Measurements from ENCODE around the gene SNAP23.

The SNAP23 gene

DNA sequence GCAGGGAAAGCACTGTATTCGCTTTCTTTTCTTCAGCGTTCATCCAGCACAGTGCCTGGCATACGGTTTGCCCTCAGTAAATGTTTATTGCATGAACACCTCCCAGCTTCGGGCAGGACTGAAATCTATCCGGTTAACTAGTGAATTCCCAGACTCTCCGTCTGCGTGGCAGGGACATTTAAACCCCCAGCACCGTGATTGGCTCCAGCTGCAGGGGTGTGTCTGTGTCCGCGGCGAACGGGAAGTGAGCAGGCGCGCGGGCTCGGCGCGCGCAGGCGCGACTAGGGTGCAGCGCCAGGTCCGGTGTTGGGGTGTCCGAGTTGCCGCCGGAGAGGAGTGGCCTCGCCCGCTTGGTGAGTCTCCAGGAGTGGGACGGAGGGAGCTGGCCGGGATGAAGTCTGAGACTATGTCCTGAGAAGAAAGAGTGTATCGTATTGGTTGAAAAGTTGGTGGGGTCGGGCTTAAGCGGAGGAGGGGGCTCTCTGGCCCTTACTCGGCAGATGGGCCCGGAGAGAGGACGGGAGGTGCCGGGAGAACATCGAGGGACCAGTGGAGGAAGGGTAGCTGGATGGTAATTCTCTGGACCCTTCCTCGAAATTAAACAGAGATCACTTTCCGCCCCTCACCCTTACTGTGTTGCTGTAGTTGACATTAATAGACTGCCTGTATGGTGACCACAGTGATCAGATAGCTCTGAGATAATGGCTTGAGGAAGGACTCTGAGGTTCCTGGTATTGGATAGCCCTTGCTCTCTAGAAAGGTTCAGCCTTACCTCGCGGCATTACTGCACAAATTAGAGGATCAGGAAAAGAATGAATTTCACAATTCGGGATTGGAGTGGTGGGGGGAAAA, at the start of gene SNAP23:
Gene SNAP23, plus strand, starts transcription at position 274 of the 852 bp plus-strand sequence. CDS start 16,213 bp downstream, outside the sequence.
- FAIRE-seq, result no peak

GRCh38 chr15:42447599-42447998, 47.8 kb upstream of the SNAP23 start:
- no peak for FAIRE-seq

DNA sequence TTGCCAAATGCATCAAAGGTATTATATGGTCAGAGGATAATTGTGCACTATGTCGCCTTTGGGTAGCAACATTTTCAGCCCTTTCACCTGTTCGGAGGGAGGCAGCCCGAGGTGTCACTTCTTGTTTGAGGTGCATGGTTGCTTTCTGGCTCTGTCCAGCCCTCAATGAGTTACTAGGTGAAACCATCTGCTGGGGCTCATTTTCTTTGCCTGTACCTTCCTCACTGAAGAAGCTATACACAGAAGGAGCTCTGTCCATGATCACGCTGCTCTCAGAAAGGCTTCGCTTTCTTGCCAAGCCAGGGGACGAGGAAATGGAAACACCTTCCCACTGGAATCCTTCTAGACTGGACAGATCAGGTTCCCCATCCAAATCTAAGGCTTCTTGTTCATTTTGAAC, 47.2 kb upstream of the SNAP23 start:
- FAIRE-seq, result no peak

- FAIRE-seq, result no peak
These were observed 45.5 kb upstream of the SNAP23 start for GRCh38 chr15:42449770-42450424.

- FAIRE-seq, result no peak
These were observed 45.0 kb upstream of the SNAP23 start for GRCh38 chr15:42450425-42450790.

DNA sequence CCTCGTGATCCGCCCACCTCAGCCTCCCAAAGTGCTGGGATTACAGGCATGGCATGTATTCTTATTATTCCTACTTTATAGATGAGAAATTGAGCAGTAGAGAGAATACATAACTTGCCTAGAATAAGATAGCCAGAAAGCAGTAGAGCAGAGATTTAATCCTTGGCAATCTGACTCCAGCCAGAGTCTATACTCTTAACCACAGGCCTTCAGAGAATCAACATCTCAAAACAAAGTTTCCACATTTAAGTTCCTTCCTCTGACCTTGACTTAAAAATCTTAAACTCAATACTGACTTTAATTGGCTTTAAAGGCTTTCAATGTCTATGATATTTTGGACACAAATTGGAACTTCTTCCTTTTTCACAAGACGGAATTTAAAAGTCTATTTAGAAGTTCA, 41.6 kb upstream of the SNAP23 start:
- FAIRE-seq, result no peak

DNA sequence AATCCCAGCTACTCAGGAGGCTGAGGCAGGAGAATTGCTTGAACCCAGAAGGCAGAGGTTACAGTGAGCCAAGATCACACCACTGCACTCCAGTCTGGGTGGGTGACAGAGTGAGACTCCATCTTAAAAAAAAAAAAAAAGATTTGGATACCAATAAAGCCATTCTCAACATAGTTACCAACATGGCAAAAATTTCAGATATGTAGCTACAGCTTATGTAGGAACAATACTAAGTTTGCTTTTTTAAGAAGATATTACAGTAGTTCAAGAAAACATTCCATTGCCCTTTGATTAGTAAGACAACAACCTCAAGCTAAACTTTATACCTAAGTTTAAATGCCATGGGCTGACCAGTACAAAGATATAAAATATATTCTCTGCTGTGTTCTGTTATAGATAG, 38.9 kb upstream of the SNAP23 start:
- FAIRE-seq, result no peak

DNA sequence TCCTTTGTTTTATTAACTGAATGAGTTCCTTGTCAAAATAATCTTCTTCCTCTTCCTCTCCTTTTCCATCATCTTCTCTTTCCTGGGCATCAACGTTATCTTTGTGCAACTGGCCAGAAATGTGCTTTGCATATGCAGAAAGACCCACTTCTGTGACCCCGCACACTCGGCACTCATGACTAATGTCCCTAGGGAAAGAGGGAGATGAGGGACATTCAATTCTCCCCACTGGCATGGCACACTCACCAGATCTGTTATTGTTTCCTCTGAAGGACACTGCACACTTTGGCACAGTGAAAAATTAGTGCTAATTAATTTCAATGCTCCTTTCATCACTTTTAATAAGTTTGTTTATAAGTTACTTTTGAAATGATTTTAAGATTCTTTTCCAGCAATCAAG, 38.5 kb upstream of the SNAP23 start:
- no peak for FAIRE-seq

GRCh38 chr15:42457445-42458442, 37.7 kb upstream of the SNAP23 start:
- FAIRE-seq, result no peak

DNA sequence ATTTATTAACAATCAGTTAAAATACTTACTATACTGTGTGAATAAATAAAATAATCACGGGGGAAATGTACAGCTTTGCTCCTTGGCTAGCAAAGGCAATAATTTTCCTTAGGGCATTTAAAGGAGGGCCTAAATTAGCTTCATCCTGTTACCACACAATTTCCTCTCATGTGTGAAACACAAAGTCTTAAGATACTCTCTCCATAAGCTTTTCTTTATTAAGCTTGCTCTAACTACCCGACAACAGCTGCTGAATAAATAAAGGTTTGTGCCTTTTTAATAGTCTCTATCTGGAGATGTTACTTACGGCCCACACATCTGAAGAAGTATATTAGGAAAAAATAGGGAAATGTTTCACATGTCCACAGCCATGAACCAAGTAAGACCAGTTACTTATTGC, 34.2 kb upstream of the SNAP23 start:
- FAIRE-seq, result no peak

DNA sequence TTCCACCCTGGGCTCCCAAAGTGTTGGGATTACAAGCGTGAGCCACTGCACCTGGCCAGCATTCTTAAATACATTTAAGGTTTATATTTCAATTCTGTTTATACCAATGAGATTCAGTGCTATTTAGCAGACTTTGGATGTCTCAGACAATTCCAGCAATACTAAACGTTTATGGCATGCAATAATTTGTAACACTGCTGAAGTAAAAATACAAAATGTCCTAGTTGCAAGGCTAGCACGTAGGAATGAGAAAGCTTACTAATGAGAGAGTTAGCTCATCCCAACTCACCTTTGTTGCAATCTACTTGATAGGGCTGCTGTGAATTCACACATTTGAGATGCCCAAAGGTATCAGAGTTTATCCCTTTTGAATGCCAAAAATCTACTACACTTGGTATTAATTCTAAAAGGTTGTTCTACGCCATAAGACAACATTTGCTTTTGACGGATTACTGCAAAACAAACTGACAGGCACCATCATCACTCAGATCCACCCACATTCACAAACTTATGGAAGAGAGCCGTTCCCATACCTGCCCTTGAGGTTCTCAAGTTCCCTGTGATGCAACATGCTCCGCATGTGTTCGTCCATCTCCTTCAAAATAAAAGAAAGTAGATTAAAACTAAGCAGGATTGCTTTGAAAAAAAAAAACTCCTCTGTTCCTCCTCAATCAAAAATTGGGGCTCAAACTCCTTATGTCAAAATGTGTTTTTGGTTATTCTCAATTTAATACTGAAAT, 29.7 kb upstream of the SNAP23 start:
- no peak for FAIRE-seq

DNA sequence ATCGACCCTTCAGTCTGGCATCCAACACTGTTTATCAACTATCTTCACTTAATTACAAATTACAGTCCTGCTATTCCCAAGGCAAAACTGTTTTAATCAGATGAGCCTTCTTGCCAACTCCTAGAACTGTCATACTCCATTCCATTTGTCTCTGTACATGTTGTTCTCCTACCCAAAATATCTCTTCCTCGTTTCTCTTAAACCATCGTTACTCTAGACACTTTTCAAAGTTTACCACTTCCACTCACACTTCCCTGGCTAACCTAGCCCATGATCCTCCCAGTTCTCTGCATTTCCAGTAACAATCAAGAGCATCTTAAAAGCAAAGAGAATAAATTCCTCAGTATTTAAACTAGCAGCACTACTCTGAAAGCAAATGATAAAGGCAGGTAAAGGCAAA, 24.4 kb upstream of the SNAP23 start:
- no peak for FAIRE-seq

DNA sequence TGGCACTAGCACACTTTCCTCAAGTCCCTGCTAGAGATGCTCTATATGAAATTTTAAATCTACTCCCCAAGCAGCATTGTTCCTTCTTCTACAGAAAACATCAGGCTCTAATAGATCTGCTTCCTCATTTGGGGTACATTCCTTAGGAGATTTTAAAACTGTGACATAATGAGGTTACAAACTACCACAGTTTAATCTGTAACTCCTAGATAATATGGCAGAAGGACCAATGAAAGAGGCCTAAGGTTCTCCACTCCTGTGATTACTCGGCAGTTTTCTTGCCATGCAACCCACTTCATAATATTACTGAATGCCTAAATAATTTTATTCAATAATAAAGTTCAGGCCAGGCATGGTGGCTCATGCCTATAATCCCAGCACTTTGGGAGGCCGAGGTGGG, 20.6 kb upstream of the SNAP23 start:
- FAIRE-seq, result no peak

DNA sequence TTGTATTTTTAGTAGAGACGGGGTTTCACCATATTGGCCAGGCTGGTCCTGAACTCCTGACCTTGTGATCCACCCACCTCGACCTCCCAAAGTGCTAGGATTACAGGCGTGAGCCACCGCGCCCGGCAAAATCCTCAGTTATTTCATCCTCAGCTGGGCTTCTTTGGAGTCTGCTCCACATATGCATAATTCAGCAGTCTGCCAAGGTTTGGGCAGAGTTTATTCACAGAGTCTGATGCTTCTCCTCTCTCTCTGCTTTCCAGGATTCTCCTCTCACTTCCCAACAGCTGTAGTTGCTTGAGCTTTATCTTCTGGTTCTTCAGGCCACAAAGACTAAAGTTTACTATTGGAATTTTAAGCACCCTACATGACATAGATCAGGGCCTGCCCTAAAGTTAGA, 12.7 kb upstream of the SNAP23 start:
- FAIRE-seq, result no peak

DNA sequence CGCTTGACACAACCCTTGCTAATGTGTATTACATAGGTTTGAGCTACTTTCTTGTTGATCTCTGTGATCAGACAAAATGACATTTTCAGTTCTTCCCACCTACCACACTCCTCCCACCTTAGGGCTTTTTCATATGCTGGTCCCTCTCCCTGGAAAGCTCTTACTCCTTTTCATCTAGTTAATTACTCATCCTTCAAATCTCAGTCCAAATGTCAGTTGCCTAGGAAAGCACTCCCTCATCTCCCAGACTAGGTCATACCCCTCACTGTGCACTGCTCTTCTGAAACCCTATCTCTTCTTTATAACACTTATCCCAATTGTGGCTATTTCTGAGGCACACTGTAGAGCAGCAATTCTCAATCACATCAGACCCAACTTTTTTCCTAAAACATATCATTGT, 11.8 kb upstream of the SNAP23 start:
- FAIRE-seq, result no peak

DNA sequence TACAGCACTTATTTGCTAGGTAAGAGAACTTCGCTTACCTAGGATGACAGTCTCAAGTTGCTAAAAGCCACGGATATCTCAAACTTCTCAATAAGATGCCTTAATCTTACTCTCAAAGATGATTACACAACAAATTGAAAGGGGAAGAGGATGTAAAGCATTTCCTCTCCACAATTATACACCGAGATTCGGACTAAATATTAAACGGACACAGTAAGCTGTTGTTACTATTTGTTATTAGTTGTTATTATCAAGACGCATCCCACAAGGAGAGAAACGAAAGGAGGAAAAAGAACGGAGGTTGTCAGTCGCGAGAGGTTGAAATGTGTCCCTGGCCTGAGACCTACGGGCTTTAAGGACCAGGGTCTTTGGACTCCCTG, 5.2 kb upstream of the SNAP23 start:
- FAIRE-seq, result no peak

DNA sequence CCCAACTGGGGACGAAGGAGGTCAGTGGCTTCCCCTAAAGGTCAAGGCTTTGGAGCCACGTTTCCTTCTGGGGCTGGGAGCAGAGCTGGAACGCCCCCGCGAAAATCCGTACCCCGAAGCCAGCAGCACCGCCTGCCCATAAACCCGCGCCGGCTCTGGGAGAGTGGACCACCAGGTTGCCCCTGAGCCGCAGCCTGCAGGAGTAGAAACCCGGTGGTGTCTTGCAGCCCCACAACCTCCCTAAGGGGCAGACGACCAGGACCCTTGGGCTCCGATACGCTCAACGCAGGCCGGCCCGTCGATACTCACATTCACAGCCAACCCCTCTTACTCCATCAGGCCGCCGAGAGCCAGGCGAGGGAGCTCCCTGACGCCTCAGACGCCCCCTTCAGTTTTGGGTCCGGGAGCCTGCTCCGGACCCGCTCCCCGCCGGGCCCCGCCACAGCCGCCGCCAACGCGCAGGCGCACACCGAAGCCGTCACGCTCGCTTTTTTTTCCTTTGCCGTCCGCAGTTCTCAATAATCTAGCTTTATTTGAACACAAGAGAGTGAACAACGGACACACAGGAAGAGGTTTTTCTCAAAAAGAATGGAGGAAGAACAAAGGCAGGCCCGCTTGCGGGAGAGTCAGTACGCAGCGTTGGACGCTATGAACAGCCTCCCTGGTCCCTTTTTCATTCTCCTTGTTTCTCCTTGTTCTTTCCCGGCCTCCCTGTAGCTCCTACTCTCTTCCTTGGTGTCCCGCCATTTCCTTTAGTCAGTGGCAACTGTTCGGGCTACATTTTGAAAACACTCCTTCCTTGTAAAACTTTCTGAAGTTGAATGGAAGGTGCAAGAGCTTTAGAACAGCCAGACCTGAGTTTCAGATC, 4.5 kb upstream of the SNAP23 start, which contains the start of gene ZNF106:
Gene ZNF106, minus strand, starts transcription at position 471 of the 868 bp plus-strand sequence. CDS start 18,852 bp downstream, outside the sequence.
- FAIRE-seq, result no peak

GRCh38 chr15:42491539-42492225, 3.8 kb upstream of the SNAP23 start:
- no peak for FAIRE-seq

DNA sequence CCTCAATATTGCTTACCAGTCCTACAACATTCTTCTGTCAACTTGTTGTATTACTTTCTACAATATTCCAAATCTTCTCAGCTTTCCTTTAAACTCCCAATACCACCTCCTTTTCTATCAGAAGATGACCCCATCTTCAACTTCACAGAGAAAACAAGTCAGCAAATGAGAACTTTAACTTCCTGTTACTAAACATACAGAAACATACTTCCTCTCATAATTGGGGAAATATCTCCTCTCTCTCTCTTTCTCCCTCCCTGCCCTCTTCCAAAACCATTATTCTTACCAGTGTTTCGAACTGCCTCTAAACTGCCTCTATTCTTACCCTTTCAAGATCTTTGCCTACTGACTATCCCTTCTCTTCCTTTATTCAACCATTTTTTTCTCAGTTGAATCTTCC, 1.8 kb upstream of the SNAP23 start:
- no peak for FAIRE-seq

- no peak for FAIRE-seq
These were observed 455 bp upstream of the SNAP23 start for GRCh38 chr15:42494998-42495360.

Measured in colon (tissue), 2 donors.